ENCODE results near the gene FKBP4. TPM values are rescaled to one million over a fixed set of nuclear protein-coding genes. Genes with fewer than 3 reads are reported as not detected.

FKBP4 gene
- total RNA-seq: 35.5 and 60.3 TPM in 2 replicates

GRCh38 chr12:2794736-2795289 is at the start of gene FKBP4:
Gene FKBP4, plus strand, starts transcription at chr12:2794970. Its CDS starts 170 bp downstream, at chr12:2795140.

GRCh38 chr12:2812290-2813213 is 17.8 kb downstream of the FKBP4 start, which contains the start of gene ITFG2:
Gene ITFG2, plus strand, starts transcription at chr12:2812668. Its CDS starts 93 bp downstream, at chr12:2812761.

GRCh38 chr12:2834581-2835491 is 40.1 kb downstream of the FKBP4 start, which contains the start of gene NRIP2:
Gene NRIP2, minus strand, starts transcription at chr12:2835035. Its CDS starts 52 bp downstream, at chr12:2834983.

Other genes starting within 250 kb of the FKBP4 start
- 11.0 and 25.7 TPM in 2 replicates for gene ITFG2, start 17.7 kb downstream of the FKBP4 start, total RNA-seq
- not detected in 2 replicates for gene NRIP2, start 40.1 kb downstream of the FKBP4 start, total RNA-seq
- not detected in 2 replicates for gene TEX52, start 62.1 kb downstream of the FKBP4 start, total RNA-seq
- 8.9 and 10.2 TPM in 2 replicates for gene FOXM1, start 82.2 kb downstream of the FKBP4 start, total RNA-seq
- 16.2 and 17.2 TPM in 2 replicates for gene RHNO1, start 82.3 kb downstream of the FKBP4 start, total RNA-seq
- 9.9 and 15.7 TPM in 2 replicates for gene TULP3, start 95.9 kb downstream of the FKBP4 start, total RNA-seq
- 17.6 and 19.3 TPM in 2 replicates for gene TEAD4, start 164.4 kb downstream of the FKBP4 start, total RNA-seq